SK-N-DZ (cell line): ENCODE data around the gene STX18. TPM values are rescaled to one million over a fixed set of nuclear protein-coding genes. Genes with fewer than 3 reads are reported as not detected.
"Not testable (repeated sequence)": the region's sequence is repeated elsewhere in the genome, so short reads cannot be mapped to it uniquely, and the experiment has no call there.

ENCODE experiments used
- DNase-seq: peaks from one replicate; pipeline ENCODE4 v3.0.0-alpha.2; 2015; ENCODE audit warnings: low spot score
- polyA plus RNA-seq, 2 experiments: library from polyadenylated mRNA; depleted of rRNA; stranded (reverse); fragments of >200 nt; gene quantifications; 2 replicates each; pipeline ENCODE4 v1.2.3, GENCODE V29; 2014

Gene STX18
- polyA plus RNA-seq (2014; cell fraction: cytosol; rRNA removed), result 25.3 and 32.7 TPM in 2 replicates
- polyA plus RNA-seq (2014; cell fraction: nucleus; rRNA removed), result 43.4 and 53.1 TPM in 2 replicates

DNA sequence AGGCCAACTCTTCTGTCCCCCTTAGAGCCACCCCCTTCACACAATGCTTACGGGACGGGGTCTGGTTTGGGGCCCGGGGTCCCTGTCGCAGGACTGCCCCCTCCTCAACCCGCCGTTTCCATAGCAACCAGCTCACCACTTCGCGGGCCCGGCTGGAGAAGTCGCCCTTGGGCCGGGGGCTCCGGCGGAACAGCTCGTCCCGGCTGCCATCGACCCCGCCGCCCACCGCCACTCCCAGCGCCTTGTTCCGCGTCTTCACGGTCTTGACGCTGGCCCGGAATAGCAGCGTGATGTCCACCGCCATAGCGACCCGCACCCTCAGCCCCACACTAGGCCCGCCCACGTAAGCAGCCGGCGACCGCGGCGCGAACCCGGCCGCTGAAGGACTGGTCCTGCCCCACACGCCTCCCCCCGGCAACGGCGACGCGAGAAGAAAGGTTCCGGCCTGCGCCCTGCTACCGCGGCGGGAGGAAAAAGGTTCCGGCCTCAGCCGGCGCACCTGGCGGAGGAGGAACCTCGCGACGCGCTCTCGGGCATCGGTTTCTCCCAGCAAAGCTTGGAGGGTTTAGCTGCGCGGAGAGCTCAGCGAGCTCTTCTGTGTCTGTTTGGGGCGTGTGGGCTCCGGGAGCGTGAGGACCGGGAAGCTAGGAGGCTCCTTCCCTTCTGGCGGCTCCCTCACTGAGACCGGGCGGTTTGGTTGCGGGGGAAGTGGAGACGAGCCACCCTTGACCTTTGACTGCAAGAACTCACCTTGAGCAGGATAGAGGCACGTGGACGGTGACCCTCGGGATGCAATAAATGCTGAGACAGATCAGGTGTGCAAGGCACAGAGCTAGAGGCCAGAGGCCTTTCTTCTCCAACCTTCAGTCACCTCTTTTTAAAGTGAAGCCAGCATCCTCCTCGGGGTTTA, at the start of gene STX18:
TSS of gene STX18 (minus strand) at position 388 of the 910 bp plus-strand sequence. CDS start at position 304, 84 bp downstream.
- DNase-seq, result peak; percentile 84

- DNase-seq, result no peak
These were observed 49.2 kb upstream of the STX18 start for GRCh38 chr4:4591071-4591470.

GRCh38 chr4:4590546-4590945, 48.7 kb upstream of the STX18 start:
- no peak for DNase-seq

- DNase-seq, result no peak
These were observed 43.3 kb upstream of the STX18 start for GRCh38 chr4:4585012-4585670.

GRCh38 chr4:4583606-4584005, 41.8 kb upstream of the STX18 start:
- no peak for DNase-seq

- no peak for DNase-seq
These were observed 40.8 kb upstream of the STX18 start for GRCh38 chr4:4582653-4583052.

DNA sequence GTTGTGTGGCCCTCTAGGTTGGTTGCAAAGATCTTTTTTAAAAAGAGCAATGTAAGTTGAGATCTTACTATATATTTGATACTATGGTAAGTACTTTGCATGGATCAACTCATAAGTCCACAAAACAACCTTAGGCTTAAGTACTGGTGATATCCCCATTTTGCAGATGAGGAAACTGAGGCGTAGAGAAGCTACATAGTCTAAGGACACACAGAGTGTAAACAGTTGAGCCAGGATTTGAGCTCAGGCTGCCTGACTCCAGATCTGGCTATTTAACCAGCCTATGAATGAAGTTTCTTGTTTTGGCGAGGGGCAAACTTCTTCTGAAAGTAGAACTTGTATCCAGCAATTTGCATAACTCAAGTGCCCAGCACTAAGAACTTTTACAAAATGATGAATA, 38.6 kb upstream of the STX18 start:
- no peak for DNase-seq

DNA sequence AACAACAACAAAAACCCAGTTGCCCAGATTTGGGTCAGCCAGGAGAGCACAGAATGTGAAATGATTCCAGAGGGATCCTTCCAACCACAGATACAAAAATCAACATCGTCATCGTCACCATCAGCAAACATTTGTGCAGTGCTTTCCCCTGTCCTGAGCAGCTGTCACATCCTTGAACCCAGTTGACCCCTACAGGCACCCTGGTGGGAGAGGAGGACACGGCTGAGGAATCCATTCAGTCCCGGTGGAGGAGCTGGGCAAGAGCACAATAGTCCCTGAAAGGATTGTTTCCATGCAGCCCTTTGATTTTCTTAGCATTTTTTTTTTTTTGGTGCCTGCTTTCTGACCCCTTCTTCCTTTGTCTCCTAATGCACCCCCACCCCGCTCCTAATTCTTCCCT, 37.1 kb upstream of the STX18 start:
- DNase-seq, result no peak

DNA sequence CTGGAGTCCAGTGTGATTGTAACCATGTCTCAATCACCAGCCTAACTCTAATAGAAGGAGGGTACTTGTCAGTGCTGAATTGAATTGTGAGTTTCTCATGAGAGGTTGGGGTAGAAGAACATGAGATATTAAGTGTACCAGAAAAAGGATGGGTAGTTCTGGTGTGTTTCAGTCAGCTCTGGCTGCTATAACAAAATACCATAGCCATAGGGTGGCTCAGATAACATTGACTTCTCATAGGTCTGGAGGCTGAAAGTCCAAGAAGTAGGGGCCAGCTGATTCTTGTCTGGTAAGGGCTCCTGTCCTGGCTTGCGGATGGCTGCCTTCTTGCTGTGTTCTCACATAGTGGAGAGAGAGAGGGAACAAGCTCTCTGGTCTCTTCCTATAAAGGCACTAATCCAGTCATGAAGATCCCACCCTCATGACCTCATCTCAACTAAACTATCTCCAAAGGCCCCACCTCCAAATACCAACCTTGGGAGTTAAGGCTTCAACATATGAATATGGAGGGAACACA, 35.6 kb upstream of the STX18 start:
- DNase-seq, result no peak

GRCh38 chr4:4575284-4576211, 33.7 kb upstream of the STX18 start:
- no peak for DNase-seq

DNA sequence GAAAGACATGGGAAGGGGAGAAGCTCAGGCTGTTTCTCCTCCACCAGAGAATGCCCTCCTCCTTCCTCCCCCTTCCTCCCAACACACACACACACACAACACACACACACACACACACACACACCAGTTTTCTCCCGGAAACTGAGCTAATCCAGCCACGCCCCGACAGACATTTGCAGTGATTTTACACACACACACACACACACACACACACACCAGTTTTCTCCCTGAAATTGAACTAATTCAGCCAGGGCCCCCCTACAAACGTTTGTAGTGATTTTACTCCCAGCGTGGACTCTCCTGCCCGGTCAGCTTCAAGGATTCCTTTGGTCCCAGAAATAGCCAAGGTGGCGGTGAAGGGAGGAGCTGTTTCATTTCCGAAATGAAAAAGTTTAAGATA, 32.9 kb upstream of the STX18 start:
- DNase-seq, result no peak

DNA sequence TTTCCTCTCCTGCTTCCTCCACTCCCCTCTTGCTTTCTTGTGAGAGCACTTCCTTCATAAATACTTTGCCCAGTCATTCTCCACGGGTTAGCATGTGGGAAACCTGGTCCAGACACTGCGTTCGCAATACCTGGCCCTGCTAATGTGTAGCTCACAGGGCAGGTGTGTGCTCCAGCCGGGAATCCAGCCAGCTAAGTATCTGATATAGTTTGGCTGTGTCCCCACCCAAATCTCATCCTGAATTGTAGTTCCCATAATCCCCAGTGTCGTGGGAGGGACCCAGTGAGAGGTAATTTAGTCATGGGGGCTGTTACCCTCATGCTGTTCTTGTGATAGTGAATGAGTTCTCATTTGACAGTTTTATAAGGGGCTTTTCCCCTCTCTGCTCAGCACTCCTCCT, 32.2 kb upstream of the STX18 start:
- no peak for DNase-seq

GRCh38 chr4:4572821-4573220, 31.0 kb upstream of the STX18 start:
- no peak for DNase-seq

- not testable (repeated sequence) for DNase-seq
These were observed 28.0 kb upstream of the STX18 start for GRCh38 chr4:4569861-4570260.

- no peak for DNase-seq
These were observed 27.1 kb upstream of the STX18 start for GRCh38 chr4:4568806-4569427.

DNA sequence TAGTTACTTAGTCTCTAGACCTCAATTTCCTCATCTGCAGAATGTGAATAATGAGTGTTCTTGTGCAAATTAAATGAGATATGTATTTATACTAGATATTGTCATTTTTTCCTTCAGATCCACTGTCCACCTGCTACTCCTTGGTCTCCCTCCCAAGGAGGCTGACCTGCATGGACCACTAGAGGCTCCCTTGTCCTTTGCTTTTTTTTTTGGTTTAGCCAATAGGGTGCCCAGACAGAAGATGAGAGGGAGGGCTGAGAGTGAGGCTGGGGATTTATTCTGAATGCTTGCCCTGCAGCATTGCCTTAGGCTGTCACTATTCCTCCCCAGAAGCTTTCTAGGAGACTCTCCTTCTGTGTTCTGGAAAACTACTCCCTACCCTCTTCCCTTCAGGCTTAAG, 24.5 kb upstream of the STX18 start:
- DNase-seq, result not testable (repeated sequence)

GRCh38 chr4:4564522-4564921, 22.7 kb upstream of the STX18 start:
- peak; percentile 2 for DNase-seq

GRCh38 chr4:4560642-4561041, 18.8 kb upstream of the STX18 start:
- no peak for DNase-seq

- DNase-seq, result no peak
These were observed 18.3 kb upstream of the STX18 start for GRCh38 chr4:4560136-4560535.

GRCh38 chr4:4559596-4559995, 17.7 kb upstream of the STX18 start:
- no peak for DNase-seq

GRCh38 chr4:4558881-4559280, 17.0 kb upstream of the STX18 start:
- DNase-seq, result no peak
